ENCODE measurements around the gene IGFALS.

The IGFALS gene

GRCh38 chr16:1745900-1746692 is 47.4 kb downstream of the IGFALS start:
- TF ChIP-seq, protein P1, sequence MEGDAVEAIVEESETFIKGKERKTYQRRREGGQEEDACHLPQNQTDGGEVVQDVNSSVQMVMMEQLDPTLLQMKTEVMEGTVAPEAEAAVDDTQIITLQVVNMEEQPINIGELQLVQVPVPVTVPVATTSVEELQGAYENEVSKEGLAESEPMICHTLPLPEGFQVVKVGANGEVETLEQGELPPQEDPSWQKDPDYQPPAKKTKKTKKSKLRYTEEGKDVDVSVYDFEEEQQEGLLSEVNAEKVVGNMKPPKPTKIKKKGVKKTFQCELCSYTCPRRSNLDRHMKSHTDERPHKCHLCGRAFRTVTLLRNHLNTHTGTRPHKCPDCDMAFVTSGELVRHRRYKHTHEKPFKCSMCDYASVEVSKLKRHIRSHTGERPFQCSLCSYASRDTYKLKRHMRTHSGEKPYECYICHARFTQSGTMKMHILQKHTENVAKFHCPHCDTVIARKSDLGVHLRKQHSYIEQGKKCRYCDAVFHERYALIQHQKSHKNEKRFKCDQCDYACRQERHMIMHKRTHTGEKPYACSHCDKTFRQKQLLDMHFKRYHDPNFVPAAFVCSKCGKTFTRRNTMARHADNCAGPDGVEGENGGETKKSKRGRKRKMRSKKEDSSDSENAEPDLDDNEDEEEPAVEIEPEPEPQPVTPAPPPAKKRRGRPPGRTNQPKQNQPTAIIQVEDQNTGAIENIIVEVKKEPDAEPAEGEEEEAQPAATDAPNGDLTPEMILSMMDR (IDR thresholded peaks at IDR 0.05; ENCODE audit: low read depth, low read length): no peak
- DNase-seq (ENCODE audit: extremely low read depth, low read depth): no peak

- TF ChIP-seq, protein P1 (IDR thresholded peaks at IDR 0.05; ENCODE audit: low read depth, low read length): no peak
- DNase-seq (ENCODE audit: extremely low read depth, low read depth): peak; percentile 36
These were observed 48.2 kb downstream of the IGFALS start for GRCh38 chr16:1745181-1745899.

GRCh38 chr16:1744338-1744840 is 49.1 kb downstream of the IGFALS start:
- no peak for DNase-seq (ENCODE audit: extremely low read depth, low read depth)
- TF ChIP-seq, protein P1 (IDR thresholded peaks at IDR 0.05; ENCODE audit: low read depth, low read length): no peak

DNA sequence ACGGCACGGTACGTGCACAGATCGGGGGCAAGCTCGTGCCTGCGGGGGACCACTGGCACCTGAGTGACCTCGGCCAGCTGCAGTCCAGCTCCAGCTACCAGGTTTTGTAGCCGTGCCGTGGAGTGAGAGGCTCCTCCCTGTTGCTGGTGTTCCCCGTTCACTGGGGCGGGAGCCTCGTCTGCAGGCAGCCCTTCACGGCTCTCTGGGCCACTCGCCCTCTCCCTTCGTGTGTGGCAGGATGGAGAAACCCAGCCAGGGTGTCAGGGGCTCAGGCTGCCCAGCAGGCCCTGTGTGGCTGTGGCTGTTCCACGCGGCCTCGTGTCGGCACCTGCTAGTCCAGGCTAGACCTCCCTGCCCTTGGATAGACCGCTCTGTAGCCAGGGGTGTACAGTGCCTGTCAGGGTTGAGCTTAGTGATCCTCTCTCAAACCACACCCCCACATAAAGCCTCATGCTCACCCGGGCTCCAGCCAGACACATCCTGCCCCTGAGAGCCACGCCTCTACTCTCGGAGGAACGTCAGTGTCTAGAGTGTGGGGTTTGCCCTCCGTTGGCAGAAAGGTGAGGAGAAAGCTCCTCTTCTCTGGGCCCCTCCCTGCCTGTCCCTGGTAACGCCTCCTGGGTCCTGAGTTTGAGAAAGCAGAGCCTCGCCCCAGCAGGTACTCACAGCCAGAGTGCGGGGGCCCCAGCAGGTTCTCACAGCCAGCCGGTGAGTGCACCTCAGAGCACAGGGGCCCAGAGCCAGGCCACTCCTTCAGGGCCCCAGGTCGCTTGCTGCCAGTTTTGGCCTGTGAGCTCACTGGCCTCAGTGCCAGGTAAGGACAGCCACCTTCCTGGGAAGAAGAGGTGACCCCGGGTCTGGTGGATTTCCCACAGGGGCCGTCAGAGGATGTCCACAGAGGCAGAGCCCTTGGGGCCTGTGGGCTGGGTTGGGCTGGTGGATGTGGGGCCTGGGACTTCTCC is 49.8 kb downstream of the IGFALS start:
- TF ChIP-seq, protein P1 (IDR thresholded peaks at IDR 0.05; ENCODE audit: low read depth, low read length): no peak

DNA sequence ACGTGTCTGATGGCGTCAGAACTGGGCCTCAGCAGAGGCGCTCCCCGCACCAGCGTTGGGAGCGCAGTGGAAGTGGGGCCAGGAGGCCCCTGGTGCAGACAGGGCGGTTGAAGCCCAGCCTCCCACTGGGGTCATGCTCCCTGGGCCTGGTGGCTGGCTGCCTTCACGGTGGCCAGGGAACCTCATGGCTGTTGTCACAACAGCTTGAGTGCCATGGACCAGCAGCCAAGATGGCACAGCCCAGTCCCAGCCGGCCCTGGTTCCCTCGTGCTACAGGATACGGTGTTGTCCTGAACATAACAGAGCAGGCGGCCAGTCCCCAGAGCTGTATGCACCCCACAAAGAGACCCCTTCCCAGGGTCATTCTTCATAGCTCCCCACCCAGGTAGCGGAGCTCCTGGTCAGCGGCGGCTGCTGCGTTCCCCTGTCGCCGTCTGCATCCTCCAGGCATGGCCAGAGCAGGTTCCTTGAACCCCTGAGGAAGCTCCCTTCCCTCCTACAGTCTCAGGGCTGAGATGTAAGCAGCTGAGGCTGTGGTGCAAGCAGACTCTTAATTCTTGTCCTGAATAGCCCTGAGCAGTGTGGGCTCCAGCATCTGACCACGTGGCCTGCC is 51.8 kb downstream of the IGFALS start:
- TF ChIP-seq, protein P1 (IDR thresholded peaks at IDR 0.05; ENCODE audit: low read depth, low read length): no peak
- DNase-seq (ENCODE audit: extremely low read depth, low read depth): no peak

More for the DNA sequence above, 49.8 kb downstream of the IGFALS start:
- no peak for DNase-seq (ENCODE audit: extremely low read depth, low read depth)

GRCh38 chr16:1740781-1741490 is 52.6 kb downstream of the IGFALS start:
- DNase-seq (ENCODE audit: extremely low read depth, low read depth): no peak
- TF ChIP-seq, protein P1 (IDR thresholded peaks at IDR 0.05; ENCODE audit: low read depth, low read length): no peak

Data from AG09319 (cell line).